GM21423 (cell line): Measurements from ENCODE around the gene SEC24A.
A peak's percentile ranks its signal among the peaks of the same experiment; 100 is the strongest.
"Not testable (repeated sequence)": the region's sequence is repeated elsewhere in the genome, so short reads cannot be mapped to it uniquely, and the experiment has no call there.

Experiments
- ATAC-seq: cut with Tn5 transposase; IDR thresholded peaks from one replicate; pipeline ENCODE4 v1.9.1; 2021; ENCODE audit warnings: mild to moderate bottlenecking, moderate library complexity; ENCODE audit not compliant: unreplicated experiment

SEC24A gene

DNA sequence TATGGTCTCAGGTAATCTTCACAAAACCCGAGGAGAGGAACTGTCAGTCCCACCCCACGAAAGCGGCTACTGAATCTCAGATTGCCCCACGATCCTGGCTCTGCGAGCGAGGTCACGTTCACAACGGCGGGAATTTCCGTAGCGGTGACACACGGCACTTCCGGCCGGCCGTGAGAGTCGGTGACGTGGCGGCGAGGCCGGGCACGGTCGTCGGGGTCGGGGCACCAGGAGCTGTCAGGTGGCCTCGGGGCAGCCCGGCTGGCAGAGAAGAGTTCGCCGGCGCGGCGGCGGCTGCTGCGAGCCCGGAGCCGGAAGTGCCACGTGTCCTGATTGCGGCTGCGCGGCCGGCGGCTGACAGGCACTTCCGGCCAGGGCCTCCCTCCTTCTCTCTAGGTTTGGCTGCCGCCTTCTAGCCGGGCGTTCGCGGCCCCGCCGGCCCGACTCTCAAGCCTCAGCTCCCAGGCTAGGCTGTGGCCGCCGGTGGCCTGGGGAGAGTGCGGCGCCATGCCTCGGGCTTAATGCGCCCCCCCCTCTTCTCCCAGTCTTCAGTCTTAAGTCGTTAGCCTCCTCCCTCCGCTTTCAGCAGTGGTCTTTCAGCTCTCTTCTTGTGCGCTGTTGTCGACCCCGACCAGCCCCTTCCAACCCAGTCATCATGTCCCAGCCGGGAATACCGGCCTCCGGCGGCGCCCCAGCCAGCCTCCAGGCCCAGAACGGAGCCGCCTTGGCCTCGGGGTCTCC is at the start of gene SEC24A:
SEC24A (plus strand) TSS at position 361 of the 738 bp plus-strand sequence; CDS start at position 653, 292 bp downstream.
- peak; percentile 73 for ATAC-seq

DNA sequence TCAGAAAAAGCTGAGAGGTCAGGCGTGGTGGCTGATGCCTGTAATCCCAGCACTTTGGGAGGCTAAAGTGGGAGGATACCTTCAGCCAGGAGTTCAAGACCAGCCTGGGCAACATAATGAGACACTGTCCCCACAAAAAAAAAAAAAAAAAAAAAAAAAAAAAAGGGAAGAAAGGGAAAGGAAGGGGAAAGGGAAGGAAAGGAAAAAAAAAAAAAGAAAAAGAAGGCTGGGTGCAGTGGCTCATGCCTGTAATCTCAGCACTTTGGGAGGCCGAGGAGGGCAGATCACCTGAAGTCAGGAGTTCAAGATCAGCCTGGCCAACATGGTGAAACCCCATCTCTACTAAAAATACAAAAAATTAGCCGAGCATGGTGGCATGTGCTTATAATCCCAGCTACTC is 48.8 kb upstream of the SEC24A start:
- ATAC-seq: not testable (repeated sequence)

DNA sequence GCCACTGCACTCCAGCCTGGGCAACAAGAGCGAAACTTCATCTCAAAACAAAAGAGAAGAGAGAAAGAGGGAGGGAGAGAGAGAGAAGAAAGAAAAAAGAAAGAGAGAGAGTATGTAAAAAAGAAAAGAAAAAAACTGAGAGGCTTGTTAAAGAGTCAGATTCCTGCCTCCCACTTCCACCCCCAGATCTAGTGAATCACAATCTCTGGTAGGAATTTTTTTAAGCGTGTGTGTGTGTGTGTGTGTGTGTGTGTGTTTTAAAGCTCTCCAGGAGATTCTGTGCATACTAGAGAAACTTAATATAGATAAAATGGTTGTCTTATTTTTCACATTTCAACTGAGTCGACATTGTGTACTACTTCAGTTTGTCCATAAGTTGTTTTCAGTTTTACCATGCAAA is 48.0 kb upstream of the SEC24A start:
- ATAC-seq: no peak

DNA sequence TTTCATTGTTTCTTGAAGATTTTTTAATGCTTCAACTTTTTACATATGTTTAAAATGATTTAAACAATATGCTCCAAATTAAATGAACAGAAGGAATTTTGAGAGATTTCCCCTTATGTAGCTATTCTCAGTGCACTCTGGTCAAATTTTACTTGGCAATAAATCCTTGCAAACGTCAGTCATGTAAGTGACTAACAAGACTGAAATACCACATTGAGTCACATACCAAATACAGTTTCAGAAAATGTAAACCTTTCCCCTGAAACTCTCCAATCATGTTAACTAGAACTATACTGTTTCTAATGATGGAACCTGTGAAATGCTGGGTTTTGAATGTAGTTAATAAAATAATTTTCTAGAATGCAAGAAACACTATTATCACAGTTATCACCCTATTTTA is 45.5 kb upstream of the SEC24A start:
- no peak for ATAC-seq

DNA sequence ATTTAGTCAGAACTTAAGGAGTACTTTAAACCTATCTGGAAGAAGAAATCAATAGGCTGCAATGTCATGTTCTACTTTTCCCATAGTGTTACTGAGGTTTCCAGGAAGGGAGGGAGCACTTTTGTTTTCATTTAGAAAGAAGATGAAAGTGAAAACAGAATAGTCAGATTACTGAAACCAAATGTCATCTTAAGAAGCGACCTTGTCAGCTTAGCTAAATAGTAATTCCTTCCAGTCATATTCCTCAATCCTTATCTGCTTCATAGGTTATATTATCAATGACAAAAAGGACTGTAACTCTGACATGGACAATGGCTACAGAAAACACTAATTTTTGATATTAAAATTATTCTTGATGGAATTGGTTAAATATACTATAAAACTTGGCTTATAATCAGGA is 43.7 kb upstream of the SEC24A start:
- ATAC-seq: no peak

DNA sequence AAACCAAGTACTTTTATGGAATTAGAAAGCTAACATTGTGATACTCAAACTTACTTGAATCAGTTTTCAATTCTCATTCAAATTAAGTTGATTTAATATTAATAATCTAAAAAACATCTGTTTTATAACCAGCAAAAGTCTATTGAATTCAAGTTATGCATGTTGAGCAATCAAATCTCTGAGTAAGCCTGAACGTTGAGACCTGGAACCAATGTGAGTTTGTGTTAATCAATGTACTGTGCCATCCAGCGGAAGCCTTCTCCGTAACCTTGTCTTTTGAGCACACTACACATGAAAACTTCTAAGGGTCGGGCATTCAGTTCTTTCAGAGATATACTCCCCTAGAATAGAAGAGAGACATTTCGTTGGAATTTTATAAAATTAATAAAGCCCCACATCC is 41.9 kb upstream of the SEC24A start:
- no peak for ATAC-seq

DNA sequence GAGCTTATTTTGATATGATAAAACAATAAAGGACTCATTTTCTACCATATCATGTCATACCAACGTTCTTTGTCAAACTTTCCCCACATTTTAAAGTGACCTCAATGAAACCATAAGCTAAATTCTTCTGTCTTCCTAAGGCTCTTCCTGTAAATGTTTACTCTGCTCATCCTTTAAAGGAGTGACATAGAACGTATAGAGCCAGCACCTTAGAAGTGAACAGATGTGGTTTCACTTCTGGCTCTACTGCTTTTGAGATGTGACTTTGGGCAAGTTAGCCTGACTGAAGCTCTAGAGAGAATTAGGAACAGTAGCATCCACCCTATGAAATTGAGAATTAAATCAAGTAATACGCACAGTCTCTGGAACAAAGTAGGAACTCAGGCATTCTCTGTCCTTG is 40.0 kb upstream of the SEC24A start:
- ATAC-seq: no peak

DNA sequence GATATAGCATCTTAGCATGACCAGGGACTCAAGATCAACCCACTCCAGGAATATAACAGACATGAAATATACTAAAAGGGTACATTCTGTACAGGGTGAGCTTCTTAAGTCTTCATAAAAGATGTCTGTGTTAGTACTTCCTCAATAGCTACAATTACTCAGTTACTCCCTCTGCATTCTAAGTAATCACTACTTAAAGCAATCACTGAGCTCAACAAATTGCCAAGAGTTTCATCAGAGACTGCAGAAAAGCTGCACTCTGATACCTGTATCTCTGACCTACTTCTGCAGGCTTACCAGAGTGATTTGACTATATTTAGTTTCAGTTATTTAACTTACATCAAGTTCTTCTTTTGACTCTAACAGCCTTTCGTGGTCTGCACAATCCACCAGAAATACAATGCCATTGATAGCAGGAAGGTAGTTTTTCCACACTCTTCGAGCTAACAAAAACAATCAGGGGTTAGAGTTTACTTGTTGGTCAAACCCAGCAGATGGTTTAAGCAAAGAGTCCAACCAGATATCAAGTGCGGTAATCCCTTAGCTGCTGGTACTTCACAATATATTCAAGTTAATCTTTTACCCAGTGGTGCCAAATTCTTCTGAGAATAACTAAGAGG is 39.2 kb upstream of the SEC24A start:
- ATAC-seq: peak; percentile 61

DNA sequence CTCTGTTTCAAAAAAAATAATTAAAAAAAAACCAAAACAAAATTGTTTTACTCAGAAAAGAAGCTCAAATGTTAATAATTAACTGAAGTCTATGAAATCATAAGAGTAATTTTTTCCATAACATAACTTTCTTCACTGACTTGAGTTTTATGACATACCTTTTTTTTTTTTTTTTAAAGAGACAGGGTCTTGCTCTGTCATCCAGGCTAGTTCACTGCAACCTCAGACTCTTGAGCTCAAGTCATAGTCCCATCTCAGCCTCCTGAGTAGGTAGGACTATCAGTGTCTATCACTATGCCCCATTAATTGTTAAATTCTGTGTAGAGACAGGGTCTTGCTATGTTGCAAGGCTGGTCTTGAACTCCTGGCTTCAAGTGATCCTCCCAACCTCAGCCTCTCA is 37.9 kb upstream of the SEC24A start:
- no peak for ATAC-seq

DNA sequence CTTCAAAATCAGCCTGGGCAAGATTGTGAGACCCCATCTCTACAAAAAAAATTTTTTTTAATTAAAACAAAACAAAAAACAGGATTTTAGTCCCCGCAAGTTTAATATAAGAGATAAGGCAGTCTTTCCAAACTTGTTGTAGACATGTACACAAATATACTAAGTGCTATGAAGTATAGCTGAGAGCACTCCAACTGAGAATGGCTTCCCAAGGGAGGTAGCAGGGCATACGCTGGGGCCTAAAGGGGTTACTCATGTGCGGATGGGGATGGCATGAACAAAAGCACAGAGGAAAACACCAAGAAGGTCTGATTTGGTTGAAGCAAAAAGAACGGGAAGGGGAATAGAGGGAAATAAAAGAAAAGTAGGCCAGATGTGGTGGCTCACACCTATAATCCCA is 37.1 kb upstream of the SEC24A start:
- ATAC-seq: no peak

DNA sequence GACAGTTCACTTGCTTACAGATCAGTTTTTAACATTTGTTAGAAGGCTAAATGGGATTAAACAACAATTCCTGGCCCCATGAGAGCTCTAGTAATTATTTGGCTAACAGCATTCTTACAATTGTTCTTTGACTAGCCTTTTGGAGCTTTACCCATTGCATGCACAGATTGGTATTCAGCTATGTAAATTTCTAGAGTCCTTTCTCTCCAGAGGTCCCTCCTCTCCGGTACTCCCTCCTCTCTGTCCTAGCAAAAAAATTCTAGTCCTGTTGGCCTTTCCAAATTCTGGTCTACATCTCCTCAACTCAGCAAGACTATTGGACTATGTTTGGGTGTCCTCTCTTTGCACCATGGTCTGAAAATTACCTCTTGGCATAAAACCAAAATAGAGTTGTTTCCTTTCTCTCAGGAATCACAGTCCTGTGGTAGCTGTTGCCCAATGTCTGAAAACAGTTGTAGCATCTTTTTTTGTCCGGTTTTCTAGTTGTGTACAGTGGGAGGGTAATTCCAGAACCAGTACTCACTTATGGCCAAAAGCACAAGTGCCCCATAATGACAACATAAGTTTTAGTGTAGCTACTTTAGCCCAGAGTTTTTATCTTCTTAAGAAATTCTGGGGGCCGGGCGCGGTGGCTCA is 34.0 kb upstream of the SEC24A start:
- ATAC-seq: no peak

DNA sequence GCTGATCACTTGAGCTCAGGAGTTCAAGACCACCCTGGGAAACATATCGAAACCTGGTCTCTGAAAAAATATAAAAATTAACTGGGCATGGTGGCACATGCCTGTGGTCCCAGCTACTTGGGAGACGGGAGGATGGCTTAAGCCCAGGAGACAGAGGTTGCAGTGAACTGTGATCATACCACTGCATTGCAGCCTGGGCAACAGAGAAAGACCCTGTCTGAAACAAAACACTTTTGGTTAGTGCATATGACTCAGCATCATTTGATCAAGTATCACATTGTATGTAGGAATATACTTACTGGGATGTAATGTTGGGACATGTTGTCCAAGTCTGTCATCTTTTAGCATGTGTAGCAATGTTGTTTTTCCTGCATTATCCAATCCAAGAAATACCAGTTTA is 28.0 kb upstream of the SEC24A start:
- ATAC-seq: no peak

DNA sequence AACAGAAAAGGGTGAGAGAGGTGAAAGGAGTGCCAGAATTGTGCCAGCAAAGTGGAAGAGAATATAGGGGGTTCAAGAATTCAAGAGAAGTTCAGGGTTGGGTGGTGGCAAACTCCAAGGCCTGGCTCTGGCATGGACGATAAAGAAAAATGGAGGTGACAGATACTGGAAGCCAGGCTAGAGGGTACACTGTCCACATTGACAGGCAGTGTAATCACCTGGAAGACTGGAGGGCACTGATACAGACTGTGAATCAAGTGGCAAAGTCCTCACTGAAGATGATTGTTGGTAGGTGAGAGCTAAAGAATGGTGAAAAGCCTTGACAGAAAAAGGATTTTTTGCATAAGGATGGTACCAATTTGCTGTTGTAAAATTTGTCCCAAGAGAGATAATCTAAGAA is 23.0 kb upstream of the SEC24A start:
- no peak for ATAC-seq

DNA sequence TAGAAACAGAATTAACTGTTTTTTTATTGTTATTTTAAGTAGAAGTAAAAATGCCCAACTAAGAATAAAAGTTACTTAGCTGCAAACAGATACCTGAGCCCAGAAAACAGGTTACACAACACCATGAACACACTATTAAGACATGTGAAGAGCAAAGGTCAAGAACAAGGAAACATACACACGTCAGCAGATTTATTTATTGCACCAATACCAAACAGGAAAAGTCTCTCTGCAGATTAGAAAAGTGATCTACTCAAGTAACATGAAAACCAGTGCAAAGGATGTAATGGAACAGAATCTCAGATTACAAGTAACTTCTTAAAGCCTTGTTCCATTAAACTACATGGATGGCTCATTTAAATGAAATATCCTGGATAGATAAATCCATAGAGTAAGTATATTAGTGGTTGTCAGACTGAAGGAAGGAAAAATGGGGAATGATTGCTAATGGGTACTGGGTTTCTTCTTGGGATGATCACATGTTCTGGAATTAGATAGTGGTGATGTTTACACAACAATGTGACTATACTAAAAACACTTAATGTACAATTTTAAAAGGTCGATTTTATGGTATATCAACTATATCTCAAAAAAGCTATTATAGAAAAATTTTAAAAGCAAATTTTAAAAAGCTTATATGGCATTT is 22.1 kb upstream of the SEC24A start:
- no peak for ATAC-seq

DNA sequence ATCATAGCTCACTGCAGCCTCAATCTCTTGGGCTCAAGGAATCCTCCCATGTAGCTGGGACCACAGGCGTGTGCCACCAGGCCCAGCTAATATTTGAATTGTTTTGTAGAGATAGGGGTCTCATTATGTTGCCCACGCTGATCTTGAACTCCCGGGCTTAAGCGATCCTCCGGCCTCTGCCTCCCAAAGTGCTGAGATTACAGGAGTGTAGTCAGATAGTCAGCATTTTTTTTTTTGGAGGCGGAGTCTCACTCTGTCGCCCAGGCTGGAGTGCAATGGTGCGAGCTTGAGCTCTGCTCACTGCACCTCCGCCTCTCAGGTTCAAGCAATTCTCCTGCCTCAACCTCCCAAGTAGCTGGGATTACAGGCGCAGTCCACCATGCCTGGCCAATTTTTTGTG is 14.4 kb upstream of the SEC24A start:
- no peak for ATAC-seq

DNA sequence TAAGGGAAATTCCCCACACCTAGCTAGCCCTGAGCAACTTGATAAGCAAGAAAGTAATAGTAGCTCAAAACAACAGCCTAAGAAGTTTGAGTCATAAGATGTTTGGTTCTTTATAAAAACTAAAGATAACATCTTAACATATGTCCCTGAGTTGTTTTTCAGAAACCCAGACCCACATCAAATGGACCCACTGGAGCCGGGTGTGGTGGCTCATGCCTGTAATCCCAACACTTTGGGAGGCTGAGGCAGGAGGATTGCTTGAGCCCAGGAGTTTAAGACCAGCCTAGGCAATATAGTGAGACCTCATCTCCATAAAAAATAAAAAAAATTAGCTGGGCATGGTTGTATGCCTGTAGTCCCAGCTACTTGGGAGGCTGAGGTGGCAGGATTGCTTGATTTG is 13.2 kb upstream of the SEC24A start:
- not testable (repeated sequence) for ATAC-seq

DNA sequence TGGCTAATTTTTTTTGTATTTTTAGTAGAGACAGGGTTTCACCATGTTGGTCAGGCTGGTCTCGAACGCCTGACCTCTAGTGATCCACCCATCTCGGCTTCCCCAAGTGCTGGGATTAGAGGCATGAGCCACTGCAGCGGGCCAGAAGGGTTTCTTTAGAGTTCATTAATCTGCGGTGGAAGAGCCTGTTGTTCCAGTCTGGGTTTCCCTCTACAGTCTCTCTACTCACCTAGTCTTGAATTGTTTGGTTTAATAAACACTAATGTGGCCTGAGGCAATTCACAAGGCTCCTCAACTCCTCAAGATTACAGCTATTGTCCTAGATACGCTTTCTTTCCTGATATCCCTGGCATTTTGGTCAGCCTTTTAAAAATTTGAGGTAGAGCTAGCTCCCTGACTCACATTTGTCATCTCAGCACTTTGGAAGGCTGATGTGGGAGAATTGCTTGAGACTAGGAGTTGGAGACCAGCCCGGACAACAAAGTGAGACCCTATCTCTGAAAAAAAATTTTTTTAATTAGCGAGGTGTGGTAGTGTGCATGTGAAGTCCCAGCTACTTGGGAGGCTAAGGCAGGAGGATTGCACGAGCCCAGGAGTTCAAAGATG is 11.4 kb upstream of the SEC24A start:
- no peak for ATAC-seq

DNA sequence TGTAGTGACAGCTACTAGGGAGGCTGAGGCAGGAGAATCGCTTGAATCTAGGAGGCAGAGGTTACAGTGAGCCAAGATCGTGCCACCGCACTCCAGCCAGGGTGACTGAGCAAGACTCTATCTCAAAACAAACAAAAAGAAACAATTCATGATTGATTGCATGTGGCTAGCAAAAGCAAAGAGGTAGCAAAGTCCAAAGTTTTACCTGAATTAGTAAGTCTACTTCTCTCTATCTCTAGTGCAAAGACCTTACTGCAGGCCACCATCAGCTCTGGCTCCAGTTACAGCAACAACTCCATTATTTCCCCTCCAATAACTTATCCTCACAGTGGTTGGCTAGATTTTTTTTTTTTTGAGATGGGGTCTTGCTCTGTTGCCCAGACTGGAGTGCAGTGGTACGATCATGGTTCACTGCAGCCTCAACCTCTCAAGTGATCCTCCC is 9.8 kb upstream of the SEC24A start:
- ATAC-seq: no peak

DNA sequence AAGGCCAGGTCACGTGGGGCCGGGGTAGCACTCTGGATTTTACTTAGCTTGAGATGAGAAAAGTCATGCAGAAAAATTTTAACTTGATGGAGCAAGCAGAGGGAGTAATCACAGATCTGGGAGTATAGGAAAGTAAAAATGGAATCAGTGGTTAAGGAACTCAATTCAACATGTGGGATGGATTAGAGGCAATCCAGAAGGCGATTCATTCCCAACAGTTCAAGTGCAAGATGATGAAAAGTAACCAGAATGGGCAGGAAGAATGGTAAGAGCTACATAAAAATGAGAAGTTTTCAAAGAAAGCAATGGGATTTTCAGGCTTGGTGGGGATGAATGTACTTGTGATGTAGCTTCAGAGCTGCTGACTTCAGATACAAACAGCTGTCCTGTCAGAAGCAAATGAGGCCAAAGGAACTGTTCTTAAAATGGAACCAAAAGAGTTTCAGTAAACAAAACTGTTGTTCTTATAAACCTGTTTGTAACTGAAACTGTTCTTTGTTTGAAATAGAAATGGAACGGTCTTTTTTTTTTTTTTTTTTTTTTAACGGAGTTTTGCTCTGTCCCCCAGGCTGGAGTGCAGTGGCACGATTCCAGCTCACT is 5.6 kb upstream of the SEC24A start:
- no peak for ATAC-seq

DNA sequence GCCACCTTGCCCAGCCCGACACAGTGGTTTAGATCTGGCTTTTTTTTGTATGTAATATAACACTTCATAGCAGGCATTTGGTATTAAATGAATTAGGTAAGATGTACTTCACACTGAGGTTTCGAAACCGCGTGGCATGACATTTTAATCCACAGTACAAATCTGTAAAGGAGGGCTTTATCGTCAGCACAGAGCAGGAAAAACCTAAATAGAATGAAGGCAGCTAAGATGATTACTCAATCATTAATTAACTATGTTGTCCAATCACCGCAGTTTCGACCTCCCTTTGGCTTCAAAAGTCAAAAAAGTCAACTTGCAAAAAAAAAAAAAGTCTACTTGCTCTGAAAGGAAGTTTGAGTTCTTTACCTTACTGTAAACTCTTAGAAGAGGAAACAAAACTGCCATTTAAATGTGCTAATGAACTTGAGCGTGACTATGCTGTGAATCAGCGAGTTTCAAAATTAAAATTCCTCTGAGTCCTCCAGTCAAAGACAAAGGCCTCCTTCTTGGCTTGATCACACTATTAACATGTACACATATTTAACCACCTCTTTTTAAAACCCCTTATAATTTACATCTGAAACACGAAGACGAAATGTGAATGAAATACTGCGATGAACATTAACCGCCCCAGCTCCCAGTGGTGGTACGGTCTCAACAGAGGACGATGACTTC is 698 bp upstream of the SEC24A start:
- ATAC-seq: peak; percentile 35
